OCI-LY3 (cell line): ENCODE results near the gene SESN1.

ENCODE experiments used
- H2AFZ ChIP-seq: fragments of 200-600, 300-600 bp; shearing (Covaris generic); 2 replicates; pipeline ENCODE4 v1.6.0; 2014; ENCODE audit warnings: antibody characterized with exemption, low read depth, low read length
- H3K27ac ChIP-seq: fragments of 200-600, 300-600 bp; sonication (generic); 2 replicates; pipeline ENCODE4 v1.5.1; 2014; ENCODE audit warnings: mild to moderate bottlenecking, low read length, moderate library complexity, mixed read lengths
- H3K27me3 ChIP-seq: fragments of 200-600, 300-600 bp; sonication (generic); 2 replicates; pipeline ENCODE4 v1.6.1; 2014; ENCODE audit warnings: low read depth, low read length, mixed read lengths
- H3K36me3 ChIP-seq: fragments of 200-600, 300-600 bp; sonication (generic); replicated peaks from 2 replicates; pipeline ENCODE3; 2014; ENCODE audit warnings: low read depth, low read length, mixed read lengths
- H3K4me1 ChIP-seq: fragments of 300-600, 200-600 bp; sonication (generic); 2 replicates; pipeline ENCODE4 v1.6.1; 2014; ENCODE audit warnings: low read length, mixed read lengths
- H3K4me2 ChIP-seq: fragments of 200-600, 300-600 bp; sonication (generic); 2 replicates; pipeline ENCODE4 v1.6.1; 2014; ENCODE audit warnings: low read length, mixed read lengths
- H3K4me3 ChIP-seq: fragments of 300-600, 200-600 bp; sonication (generic); 2 replicates; pipeline ENCODE4 v1.5.1; 2014; ENCODE audit warnings: antibody characterized with exemption, mild to moderate bottlenecking, low read length, moderate library complexity
- H3K79me2 ChIP-seq: fragments of 300-600, 200-600 bp; shearing (Covaris generic); 2 replicates; pipeline ENCODE4 v1.6.1; 2014; ENCODE audit warnings: mild to moderate bottlenecking, low read length, mixed read lengths
- H3K9ac ChIP-seq: fragments of 300-600, 200-600 bp; shearing (Covaris generic); 2 replicates; pipeline ENCODE4 v1.6.0; 2014; ENCODE audit warnings: mild to moderate bottlenecking, low read length, moderate library complexity
- H3K9me3 ChIP-seq: fragments of 200-600, 300-600 bp; shearing (Covaris generic); 2 replicates; pipeline ENCODE4 v1.6.1; 2014; ENCODE audit warnings: low read length, mixed read lengths; ENCODE audit not compliant: insufficient read depth
- H4K20me1 ChIP-seq: fragments of 200-600, 300-600 bp; sonication (generic); 2 replicates; pipeline ENCODE4 v1.6.1; 2016; ENCODE audit warnings: low read length, mixed read lengths; ENCODE audit not compliant: insufficient read depth
- EZH2phosphoT487 ChIP-seq: fragments of 200-600 bp; shearing (Covaris generic); IDR thresholded peaks from 2 replicates; pipeline ENCODE4 v1.6.1; 2018; ENCODE audit warnings: antibody characterized with exemption, mixed run types, low read depth
- TF ChIP-seq, protein P1 (sequence below): fragments of 200-600, 300-600 bp; sonication (generic); IDR thresholded peaks from 2 replicates; pipeline ENCODE4 v1.5.1; 2014; ENCODE audit warnings: antibody characterized with exemption, low read length, low read depth

Gene SESN1

DNA sequence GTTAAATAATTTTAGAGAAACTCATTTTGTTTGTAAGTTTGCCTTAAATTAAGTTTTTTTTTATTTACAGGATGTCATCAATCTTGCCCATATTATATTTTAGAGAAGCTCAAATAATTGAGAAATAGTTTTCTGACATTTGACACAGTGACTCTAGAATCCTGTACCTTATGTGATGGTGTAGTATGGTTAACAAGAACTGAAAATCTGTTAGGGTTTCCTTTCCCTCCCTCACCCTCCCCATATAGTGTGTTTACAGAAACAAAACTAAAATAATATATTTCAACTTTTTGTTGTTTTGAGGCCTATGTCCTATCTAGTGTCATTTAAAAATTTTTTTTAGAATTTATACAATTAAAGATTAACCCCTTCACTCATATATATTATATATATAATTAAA is 91.8 kb downstream of the SESN1 start:
- TF ChIP-seq EZH2phosphoT487 = no peak
- TF ChIP-seq, protein P1, sequence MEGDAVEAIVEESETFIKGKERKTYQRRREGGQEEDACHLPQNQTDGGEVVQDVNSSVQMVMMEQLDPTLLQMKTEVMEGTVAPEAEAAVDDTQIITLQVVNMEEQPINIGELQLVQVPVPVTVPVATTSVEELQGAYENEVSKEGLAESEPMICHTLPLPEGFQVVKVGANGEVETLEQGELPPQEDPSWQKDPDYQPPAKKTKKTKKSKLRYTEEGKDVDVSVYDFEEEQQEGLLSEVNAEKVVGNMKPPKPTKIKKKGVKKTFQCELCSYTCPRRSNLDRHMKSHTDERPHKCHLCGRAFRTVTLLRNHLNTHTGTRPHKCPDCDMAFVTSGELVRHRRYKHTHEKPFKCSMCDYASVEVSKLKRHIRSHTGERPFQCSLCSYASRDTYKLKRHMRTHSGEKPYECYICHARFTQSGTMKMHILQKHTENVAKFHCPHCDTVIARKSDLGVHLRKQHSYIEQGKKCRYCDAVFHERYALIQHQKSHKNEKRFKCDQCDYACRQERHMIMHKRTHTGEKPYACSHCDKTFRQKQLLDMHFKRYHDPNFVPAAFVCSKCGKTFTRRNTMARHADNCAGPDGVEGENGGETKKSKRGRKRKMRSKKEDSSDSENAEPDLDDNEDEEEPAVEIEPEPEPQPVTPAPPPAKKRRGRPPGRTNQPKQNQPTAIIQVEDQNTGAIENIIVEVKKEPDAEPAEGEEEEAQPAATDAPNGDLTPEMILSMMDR = no peak
- Histone ChIP-seq H3K27ac (no peak overlapping the region), H4K20me1 (peaks cover 9% of the 10 kb centered on the region; the same call in 1 of the 2 replicates), H3K79me2 (no peaks in the 10 kb centered on the region), H3K4me3 (no peak overlapping the region), H3K27me3 (peaks cover 6% of the 10 kb centered on the region; the same call in 1 of the 2 replicates), H2AFZ (no peak overlapping the region), H3K4me1 (peaks cover 10% of the 10 kb centered on the region), H3K9me3 (no peaks in the 10 kb centered on the region), H3K4me2 (no peak overlapping the region), H3K9ac (no peak overlapping the region), H3K36me3 (no peaks in the 10 kb centered on the region)

DNA sequence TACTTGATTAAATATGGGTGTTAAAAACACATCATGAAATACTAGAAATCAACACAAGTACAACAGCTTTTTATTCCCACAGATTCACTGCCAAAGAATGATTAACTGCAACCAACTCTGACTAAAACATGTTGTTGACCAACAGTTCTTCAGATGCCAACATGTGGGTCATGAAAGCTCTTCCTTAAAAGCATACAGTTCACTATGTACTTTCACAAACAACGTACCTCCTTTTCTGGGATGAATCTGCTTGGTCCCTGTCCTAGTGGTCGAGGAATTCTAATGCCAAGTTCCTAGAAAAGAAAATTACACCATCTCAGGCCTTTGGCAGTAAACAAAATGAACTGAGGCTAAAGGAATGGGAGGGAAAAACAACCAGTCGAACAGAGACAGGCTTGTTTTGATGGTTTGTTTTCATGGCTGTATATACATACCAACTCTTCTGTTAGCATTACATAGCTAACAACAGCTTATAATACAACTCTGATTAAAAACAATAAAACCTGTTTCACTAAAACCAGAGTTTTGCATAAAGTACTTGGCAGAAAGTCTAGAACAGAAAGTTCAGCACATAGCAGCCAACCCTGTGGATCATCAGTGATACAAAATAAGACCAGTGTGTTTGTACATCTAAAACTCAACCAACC is 92.5 kb downstream of the SESN1 start:
- H3K27me3 ChIP-seq = peaks cover 5% of the 10 kb centered on the region; the same call in 1 of the 2 replicates
- H3K9ac ChIP-seq = no peak overlapping the region
- no peak overlapping the region for H2AFZ ChIP-seq
- TF ChIP-seq, protein P1 = no peak
- no peak for TF ChIP-seq EZH2phosphoT487
- H3K79me2 ChIP-seq = no peaks in the 10 kb centered on the region
- H3K9me3 ChIP-seq = no peaks in the 10 kb centered on the region
- no peaks in the 10 kb centered on the region for H3K36me3 ChIP-seq
- H4K20me1 ChIP-seq = peaks cover 9% of the 10 kb centered on the region; the same call in 1 of the 2 replicates
- H3K4me2 ChIP-seq = no peak overlapping the region
- H3K4me3 ChIP-seq = no peak overlapping the region
- H3K4me1 ChIP-seq = peaks cover 4% of the 10 kb centered on the region
- H3K27ac ChIP-seq = no peak overlapping the region

DNA sequence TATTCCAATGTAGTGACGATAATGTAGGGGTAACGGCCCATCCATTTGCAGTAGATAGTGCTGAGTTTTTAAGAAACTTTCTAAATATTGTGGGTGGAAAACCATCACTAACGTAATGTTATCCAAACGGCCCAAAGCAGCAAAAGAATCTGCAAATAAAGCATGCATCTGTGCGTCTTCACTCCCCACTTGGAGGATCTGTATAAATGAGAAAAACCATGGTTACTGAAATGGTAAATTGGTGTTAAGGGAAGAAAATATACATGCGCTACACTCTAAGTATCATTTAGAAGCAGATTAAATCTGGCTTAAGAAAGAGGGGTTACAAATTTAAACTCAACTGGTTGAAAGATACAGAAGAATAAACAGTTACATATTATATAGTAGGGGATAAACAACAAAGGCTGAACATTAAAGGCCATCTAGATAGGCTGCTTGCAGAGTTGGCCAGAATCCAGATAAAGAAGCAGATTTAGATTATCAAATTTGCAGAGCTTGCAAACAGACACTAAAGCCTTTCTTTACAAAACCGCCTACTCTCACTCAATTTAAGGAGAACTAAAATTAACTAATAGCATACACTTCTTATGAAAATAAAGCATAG is 93.3 kb downstream of the SESN1 start:
- no peaks in the 10 kb centered on the region for H3K9me3 ChIP-seq
- no peak overlapping the region for H3K27ac ChIP-seq
- no peaks in the 10 kb centered on the region for H3K27me3 ChIP-seq
- H3K36me3 ChIP-seq = no peaks in the 10 kb centered on the region
- no peak overlapping the region for H2AFZ ChIP-seq
- peaks cover 3% of the 10 kb centered on the region; the same call in 1 of the 2 replicates for H4K20me1 ChIP-seq
- H3K9ac ChIP-seq = no peak overlapping the region
- no peaks in the 10 kb centered on the region for H3K79me2 ChIP-seq
- no peak overlapping the region for H3K4me3 ChIP-seq
- no peak for TF ChIP-seq EZH2phosphoT487
- TF ChIP-seq, protein P1 = no peak
- H3K4me2 ChIP-seq = no peak overlapping the region
- peaks cover 4% of the 10 kb centered on the region; the same call in 1 of the 2 replicates for H3K4me1 ChIP-seq

DNA sequence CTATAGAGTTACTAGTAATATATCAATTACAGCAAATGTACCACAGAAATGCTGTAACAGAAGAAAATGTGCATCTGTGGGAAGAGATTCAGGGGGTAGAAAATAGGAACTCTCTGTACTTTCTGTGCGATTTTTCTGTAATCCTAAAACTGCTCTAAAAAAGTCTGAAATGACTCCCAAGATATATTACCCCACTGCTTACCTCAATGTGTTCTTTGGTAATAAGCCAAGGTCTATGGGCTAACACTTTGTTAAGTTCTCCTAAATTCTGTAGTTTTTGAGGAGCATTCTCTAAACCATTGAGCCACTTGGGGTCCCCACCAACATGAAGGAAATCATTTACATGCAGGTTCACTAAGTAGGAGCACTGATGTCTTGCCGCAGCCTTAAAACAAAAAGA is 94.4 kb downstream of the SESN1 start:
- TF ChIP-seq, protein P1 = no peak
- TF ChIP-seq EZH2phosphoT487 = no peak

More for the DNA sequence above, 94.4 kb downstream of the SESN1 start:
- Histone ChIP-seq H3K4me2 (no peak overlapping the region), H3K4me3 (no peak overlapping the region), H3K27ac (no peak overlapping the region), H3K36me3 (no peaks in the 10 kb centered on the region), H3K79me2 (no peaks in the 10 kb centered on the region), H2AFZ (no peak overlapping the region), H3K9ac (no peak overlapping the region), H3K9me3 (no peaks in the 10 kb centered on the region), H4K20me1 (peaks cover 3% of the 10 kb centered on the region; the same call in 1 of the 2 replicates), H3K27me3 (no peaks in the 10 kb centered on the region), H3K4me1 (peaks cover 4% of the 10 kb centered on the region; the same call in 1 of the 2 replicates)
